Uterus (tissue), 2 donors: Measurements from ENCODE around the gene RNF111.

Experiments
- CTCF ChIP-seq, 4 experiments: fragments of 200-600 bp in 2 of 4; fragments of 450-650 bp in 2 of 4; sonication (generic) in 2 of 4; IDR thresholded peaks; one replicate each; pipeline ENCODE4 v1.5.1; 2016 to 2019; ENCODE audit warnings: antibody characterized with exemption in 4 of 4, mild to moderate bottlenecking in 2 of 4, moderate library complexity in 1 of 4
- POLR2A ChIP-seq, 2 donors: fragments of 450-650 bp; IDR thresholded peaks; one replicate each; pipeline ENCODE4 v1.6.1; 2016; ENCODE audit warnings: antibody characterized with exemption in 2 of 2, mild to moderate bottlenecking in 1 of 2, moderate library complexity in 1 of 2

GRCh38 chr15:58958811-58959210 is 28.7 kb upstream of the RNF111 start:
- TF ChIP-seq CTCF (IDR thresholded peaks at IDR 0.05) (no peak), POLR2A (IDR thresholded peaks at IDR 0.05) (no peak)
